ENCODE results near the gene KDM8.

GRCh38 chr16:27251541-27252205 lies 48.3 kb downstream of the KDM8 start:
- TF ChIP-seq POLR2A (IDR thresholded peaks at IDR 0.05; ENCODE audit: low read depth, low read length) = no peak
- TF ChIP-seq TAF1 (IDR thresholded peaks at IDR 0.05; ENCODE audit: low read depth, low read length) = no peak
- no peak for TF ChIP-seq POLR2AphosphoS5 (IDR thresholded peaks at IDR 0.05; ENCODE audit: low read depth, low read length)
- no peak for TF ChIP-seq POU2F2 (IDR thresholded peaks at IDR 0.05; ENCODE audit: low read depth, low read length)
- TF ChIP-seq SPI1 (IDR thresholded peaks at IDR 0.05; ENCODE audit: low read depth, low read length) = no peak
